A204.1 (cell line): ENCODE results near the gene RBM47.
"Not testable (repeated sequence)": the region's sequence is repeated elsewhere in the genome, so short reads cannot be mapped to it uniquely, and the experiment has no call there.

ENCODE experiments used
- FAIRE-seq: peaks from 2 replicates; lab custom pipeline; 2012; peaks lifted over from hg19 to GRCh38; lab: Jason Lieb, UNC

RBM47 gene

DNA sequence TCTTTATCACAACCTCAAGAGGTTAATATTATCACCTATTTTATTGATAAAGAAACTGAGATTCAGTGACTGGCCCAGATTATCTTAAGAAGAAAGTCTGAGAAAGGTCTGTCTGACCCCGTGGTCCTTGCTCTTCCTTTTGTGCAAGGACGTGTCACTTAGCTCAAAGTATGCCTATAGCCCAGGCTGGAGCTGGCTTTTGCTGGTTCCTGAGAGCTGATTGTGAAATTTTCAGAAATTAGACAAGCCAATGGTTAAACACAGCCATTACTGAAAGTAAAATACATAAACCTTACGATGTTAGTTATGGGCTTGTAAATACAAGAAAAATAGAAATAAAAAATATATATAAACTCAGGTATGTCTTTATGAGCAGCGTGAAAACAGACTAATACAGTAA lies 224.5 kb downstream of the RBM47 start:
- FAIRE-seq, result no peak

DNA sequence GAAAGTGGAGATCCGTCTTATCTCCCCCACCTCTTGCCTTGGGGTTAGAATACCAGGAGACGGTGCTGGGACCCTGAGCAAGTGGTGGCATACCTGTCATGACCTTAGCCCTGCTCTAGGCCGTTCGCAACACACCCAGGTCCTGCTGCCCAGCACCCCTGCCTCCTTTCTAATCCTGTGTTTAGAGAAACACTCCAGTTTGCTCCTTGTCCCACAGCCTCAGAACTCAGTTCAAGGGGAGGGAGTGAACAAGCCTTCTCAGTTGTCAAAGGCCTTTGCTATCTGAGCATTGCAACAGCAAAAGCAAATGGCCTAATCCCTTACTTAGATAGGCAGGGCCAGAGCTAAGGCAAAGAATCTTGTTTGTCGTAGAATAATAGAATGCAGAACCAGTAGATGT lies 226.6 kb downstream of the RBM47 start:
- FAIRE-seq, result no peak

DNA sequence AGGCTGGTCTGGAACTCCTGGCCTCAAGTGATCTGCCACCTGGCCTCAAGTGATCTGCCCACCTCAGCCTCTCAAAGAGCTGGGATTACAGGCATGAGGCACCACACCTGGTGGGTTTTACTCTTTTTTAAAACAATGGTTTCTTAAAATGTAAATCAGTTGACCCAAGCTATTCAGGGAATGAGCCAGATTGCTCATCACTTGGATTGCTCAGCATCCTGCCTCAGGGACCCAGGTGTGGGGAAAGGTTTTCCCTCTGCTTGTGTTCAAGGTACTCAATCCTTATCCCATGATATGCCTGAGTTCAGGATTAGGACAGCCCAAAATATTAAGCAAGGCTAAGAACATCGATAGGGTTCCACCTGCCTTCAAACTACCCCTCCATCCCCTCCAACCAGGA lies 227.1 kb downstream of the RBM47 start:
- FAIRE-seq, result no peak

DNA sequence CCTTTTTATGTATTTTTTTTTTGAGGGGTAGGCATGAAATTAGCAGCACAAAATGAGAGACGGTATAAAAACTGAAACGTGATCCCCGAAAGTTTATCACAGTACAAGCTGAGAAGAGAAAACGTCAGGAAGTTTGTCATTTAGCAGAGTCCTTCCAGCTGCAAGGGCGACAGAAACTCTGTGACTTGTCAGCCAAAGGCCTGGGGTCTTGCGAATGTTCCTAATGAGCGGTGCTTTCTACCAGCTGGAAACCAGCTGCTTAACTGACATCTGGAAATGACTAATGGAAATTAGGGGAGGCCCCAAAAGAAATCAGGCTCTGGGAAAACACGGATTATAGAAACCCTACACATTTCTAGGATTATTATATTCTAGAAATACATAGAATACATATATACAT lies 228.0 kb downstream of the RBM47 start:
- FAIRE-seq, result no peak

DNA sequence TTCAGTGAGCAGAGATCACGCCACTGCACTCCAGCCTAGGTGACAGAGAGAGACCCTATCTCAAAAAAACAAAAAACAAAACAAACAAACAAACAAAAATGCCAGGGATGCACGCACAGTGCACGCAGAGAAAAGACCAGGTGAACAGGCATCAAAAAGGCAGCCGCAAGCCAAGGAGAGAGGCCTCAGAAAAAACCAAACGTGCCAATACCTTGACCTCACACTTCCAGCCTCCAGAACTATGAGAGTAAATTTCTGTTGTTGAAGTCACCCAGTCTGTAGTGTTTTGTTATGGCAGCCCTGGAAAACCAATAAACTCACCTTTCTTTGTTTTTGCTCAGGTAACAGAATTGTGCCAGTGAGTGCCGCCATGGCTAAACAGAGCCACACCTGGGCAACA lies 228.6 kb downstream of the RBM47 start:
- FAIRE-seq, result no peak

DNA sequence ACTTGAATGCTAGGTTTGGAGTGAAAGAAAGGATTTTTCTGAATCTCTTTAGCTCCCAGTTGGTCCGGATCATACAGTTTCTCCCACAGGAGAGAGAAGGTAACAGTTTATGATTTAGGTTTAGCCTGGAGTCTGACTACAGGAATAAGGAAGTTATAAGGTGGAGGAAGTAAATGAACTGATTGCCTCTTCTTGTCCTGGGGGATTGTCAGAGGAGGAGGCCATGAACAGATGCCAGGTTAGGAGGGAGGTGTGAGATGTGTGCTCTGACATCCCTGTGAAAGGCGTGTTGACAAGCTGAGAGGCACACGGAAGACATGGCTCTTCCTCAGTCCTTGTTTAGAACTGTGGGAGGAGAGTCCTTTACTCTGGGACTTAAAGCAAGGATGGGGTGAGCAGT lies 230.1 kb downstream of the RBM47 start:
- FAIRE-seq, result no peak

DNA sequence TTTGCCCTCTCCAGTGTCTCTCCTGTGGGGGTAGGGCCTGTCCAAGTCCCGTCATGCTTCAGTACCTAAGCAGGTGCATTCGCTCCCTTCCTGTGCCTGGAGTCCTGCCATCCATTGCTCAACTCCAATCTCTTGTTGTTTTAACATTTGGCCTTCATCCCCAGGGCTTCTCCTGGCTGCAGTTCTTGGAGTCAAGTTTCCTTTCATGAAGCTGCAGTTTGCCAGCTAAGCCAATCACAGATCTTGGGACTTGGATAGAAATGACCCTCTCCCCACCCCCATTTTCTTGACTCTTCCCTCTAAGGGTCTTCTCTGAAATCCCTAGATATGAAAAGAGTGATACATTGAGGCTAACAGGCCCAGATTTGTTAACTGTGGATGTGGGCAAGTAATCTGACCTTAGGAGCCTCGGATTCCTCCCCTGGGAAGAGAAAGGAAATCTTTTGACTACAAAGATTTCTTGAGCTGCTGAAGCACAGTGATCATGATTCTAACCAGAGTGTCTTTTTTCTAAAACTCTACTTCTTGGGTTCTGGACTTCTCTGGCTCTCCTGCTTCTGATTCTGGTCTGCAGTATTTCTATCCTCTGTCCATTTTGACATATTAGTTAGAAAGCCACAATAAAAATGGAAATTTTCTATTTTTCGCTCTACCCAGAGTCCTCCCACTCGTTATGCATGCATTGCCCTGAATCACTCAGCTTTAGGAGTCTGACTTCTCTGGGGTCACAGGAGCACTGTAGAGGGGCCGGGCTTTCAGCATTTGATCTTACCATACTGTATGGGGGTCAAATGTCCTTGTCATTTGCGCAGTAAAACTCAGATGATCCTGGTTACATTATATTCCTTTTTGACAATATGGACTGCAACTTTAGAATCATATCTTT lies 233.5 kb downstream of the RBM47 start:
- no peak for FAIRE-seq

DNA sequence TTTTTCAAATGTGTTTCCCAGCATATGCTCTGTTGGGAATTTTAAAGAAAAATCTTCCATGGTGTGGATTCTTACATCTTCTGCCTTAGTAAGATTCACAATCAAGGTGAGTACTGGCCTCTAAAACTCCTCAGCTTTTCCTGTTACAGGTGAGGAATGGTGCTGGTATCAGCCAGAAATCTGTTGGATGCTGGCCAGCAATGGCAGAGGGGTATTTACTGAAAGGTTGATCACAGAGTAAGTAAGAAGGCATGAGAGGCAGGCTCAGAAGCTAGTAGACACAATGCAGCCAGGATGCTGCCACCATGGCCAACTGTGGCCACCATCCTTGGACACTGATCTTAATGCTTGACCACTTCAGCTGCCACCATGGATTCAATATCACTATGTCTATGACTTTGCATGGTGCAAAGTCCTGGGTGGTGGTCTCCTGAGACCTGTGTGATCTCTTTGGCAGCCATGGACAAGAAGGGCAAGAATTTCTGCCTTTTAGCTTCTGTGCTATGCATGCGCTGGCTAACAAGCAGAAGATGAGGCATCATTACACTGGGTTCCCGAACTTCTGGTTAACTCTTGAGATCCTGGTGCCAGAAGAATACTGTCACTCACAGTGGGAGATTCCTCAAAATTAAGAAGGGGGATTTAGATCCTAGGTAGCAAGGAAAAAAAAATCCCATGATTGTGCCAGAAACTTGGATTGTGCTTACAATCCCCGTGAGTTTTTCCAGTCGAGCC lies 234.3 kb downstream of the RBM47 start:
- no peak for FAIRE-seq

DNA sequence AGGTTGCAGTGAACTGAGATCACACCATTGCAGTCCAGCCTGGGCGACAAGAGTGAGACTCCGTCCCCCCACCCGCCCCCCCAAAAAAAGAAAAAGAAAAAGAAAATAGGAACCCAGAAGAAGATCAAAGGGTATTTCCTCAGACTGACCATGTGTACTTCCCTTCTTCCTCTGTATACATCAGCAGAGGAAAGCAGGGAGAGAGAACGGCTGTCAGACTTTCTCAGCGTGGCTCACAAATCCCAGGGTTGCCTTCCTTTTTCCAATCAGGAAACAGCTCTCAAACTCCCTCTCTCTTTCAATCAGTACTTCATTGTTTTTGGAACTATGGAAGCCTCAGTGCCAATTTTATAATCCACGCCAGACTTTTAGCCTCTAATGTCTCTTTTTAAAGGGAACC lies 235.4 kb downstream of the RBM47 start:
- no peak for FAIRE-seq

DNA sequence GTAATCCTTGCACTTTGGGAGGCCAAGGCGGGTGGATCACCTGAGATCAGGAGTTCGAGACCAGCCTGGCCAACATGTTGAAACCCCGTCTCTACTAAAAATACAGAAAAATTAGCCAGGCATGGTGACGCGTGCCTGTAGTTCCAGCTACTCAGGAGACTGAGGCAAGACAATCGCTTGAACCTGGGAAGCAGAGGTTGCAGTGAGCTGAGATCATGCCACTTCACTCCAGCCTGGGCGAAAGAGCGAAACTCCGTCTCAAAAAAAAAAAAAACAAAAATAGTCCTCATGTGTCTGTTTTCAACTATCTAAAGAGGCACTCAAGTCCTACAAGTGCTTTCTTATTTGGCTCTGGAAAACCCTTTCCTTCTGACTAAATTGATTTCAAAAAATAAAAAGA lies 237.4 kb downstream of the RBM47 start:
- not testable (repeated sequence) for FAIRE-seq

DNA sequence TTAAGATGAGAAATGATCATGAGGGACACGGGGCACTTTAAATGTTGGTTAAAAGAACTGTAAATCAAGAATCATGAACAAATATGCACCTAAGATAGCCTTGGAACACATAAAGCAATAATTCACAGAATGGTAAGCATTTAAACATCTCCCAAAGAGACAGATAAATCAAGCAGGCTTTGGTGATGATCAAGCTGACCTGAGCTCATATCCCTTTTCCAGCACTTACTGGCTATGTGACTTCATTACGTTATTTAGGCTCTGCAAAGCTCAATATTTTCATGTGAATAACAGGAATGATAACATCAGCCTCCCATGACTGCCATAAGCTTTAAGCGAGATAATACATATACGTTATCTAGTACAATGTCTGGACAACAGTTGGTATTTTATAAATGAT lies 239.7 kb downstream of the RBM47 start:
- no peak for FAIRE-seq

DNA sequence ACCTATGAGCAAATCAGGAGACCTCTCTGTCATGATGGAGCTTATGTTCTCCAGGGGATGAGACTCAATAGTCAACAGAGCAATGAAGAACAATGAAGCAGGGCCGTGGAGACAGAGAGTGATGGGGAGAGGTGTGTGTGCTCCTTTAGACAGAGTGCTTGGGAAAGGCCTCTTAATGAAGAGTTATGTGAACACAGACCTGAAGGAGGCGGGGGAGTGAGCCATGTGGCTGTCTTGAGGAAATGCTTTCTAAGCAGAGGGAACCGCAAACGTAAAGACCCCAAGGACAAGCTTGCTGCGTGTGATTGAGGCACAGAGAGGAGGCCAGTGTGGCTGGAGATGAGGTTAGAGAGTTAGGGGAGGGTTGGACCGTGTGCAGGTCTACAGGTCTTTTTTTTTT lies 241.4 kb downstream of the RBM47 start:
- FAIRE-seq, result no peak

DNA sequence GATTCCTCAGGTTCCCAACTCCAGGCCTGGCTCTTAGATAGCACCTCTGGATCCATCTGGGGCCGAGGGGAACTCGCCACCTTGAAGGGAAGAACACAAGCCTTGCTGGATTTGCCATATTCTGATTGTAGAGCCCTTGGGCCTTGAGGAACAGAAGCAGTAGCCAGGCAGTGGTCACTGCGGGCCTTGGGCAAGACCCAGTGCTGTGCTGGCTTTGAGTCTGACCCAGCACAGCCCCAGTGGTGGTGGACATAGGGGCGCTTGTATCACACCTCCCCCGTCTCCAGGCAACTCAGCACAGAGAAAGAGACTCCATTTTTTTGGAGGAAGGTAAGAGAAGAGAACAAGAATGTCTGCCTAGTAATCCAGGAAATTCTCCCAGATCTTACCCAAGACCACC lies 249.0 kb downstream of the RBM47 start:
- FAIRE-seq, result no peak

DNA sequence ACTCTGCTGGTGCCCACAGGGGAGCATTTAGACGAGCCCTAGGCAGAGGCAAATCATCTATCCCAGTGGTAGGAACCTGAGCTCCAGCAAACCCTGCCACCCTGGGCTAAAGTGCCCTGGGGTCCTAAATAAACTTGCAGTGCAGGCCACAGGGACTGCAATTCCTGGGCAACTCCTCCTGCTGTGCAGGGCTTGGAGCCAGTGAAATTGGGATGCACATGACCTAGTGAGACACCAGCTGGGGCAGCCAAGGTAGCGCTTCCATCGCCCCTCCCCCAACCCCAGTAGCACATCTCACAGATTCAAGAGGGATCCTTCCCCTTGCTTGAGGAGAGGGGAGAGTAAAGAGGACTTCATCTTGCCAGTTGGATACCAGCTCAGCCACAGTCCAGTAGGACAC lies 250.4 kb downstream of the RBM47 start:
- no peak for FAIRE-seq

DNA sequence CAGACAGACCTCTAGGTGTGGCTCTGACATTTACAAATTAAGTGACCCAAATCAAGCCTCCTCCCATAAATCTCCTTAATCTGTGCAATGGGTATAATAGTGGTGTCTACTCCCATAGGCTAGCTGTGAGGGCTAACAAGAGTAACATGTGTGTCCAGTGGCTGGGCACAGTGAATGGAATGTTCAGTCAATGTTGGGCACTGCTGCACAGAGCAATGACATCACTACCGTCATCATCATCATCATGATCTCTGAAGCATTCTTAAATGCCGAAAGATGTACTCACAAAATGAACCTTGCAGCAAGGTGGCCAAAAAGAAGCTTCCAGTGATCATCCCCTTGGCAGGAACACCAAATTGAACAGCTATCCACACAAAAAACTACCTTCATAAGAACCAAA lies 251.0 kb downstream of the RBM47 start:
- FAIRE-seq, result no peak

DNA sequence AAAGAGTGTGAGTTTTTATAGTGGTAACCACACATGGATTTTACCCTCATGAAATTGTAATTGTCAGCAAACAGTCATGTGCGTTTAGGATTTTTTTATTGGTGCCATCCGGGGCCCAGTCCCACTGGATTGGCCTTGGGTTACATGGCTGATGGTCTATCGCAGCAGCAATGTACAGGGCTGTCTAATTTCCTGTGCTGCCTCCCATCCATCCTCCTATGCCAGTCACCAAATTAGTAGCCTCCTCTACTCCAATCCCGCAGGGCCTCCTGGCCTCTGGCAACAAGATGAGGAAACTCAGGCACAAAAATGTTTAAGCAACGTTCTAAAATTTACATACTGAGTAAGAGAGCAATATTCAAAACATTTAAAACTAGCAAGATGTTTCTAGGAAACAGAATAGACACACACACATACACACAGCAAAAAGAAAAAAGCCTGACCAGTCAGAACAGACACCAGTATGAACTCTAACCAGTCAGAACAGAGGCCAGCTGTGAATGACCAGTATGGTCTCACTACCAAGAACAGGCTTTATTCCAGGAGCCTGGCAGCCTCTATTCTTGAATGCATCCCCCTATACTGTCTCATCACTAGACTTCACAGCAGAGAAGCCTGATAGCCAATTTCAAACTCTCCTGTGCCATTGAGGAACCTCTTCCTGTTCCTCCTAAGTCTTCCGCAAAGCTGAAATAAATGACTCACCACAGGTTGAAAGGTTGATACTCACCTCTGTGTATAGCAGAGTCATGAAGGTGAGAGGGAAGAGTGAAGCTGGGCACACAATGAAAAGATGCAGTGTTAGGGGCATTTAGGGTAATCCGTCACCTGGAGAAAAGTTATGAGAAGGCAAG lies 251.9 kb downstream of the RBM47 start:
- no peak for FAIRE-seq

DNA sequence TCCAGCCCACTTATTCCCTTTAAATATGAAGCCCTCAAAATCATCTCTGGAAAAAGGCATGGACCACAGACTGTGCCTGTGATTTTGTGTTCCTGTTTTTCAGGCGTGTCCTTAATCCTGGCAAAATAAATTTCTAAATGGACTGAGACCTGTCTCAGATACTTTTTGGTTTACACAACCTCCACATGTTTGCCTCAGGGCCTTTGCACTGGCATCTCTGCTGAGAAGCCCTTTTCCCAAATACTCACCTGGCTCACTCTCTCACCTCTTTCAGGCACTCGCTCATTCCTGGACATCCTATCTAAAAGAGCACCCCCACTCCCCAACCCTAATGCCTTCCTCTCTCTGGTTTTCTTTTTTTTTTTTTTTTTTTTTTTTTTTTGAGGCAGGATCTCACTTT lies 254.0 kb downstream of the RBM47 start:
- no peak for FAIRE-seq

DNA sequence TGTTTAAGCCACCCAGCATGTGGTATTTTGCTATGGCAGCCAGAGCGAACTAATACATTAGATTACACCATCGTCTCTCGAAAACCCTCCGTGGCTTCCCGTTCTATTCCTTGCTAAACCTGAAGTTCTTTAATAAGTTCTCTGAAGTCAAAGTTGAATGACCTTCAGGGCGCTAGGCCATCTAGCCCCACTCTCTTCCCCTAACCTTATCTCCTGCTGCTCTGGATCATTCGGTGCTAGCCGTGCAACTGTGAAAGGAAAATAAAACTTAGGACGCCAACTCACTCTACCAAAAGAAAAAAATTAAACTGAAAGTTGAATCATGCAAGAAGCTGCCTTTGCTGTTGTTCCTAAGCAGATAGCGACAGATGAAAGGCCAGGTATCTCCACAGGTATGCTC lies 254.6 kb downstream of the RBM47 start:
- FAIRE-seq, result no peak

DNA sequence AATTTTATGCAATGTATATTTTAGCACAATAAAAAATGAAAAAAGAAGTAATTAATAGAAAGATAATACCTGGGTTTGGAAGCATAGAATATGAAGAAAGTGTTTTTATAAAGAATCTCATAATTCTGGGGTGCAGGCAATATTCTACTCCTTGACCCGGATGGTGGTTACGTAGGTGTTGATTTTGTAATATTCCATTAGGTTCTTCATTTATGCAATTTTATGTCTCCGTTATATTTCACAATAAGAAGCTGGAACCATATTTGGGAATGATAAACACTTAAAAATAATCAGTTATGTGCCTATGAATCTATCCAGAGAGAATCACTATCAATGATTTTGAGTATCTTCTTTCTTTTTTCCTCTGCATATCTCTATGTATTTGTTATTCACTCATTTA lies 256.0 kb downstream of the RBM47 start:
- FAIRE-seq, result no peak
